T-helper 1 cell treated with Interleukin-12 subunit alpha and Interleukin-12 subunit beta and Interleukin-4 antibody, amounts not matched to agents 30 ng/mL and 1 ng/mL, for 36 hours (primary cell): ENCODE data around the gene ROBO1. TPM values are rescaled to one million over a fixed set of nuclear protein-coding genes. Genes with fewer than 3 reads are reported as not detected.

Experiments
- intact Hi-C: fragments of 100-400 bp; cut with micrococcal nuclease; formaldehyde crosslinking; loops from one replicate; pipeline ENCODE4 v1.15.1; 2024
- total RNA-seq: library from RNA; stranded (reverse); gene quantifications from 2 replicates; pipeline ENCODE4 v1.2.3, GENCODE V29; 2022

The ROBO1 gene
- total RNA-seq, 1 donor from 2014 or later, result 0.93 TPM

DNA sequence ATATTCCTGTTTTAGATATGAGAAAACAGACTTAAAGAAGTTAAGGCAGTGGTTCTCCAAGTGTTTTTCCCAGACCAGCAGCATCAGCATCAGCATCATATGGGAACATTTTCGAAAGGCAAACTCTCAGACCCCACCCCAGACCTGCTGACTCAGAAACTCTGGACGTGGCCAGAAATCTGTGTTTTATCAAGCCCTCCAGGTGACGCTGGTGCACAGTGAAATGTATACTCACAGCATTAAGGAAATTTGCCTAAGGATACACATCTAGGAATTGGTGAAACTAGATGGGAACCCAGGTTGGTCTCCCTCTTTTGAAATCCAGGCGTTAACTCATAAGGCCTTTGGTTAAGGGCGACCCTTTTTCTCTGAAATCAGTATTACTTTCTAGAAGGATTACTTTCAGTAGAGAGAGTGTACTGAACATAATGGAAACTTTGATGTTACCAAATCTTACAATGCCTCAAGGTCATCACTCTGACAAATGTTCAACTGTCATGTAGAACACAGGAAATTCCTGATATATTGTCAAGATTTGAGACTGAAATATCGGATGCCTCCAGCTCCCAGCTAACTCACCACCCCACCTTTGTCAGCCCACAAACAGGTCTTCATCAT is 910.2 kb downstream of the ROBO1 start:
- intact Hi-C loops, result no loop called here

GRCh38 chr3:78856164-78856563 is 911.6 kb downstream of the ROBO1 start:
- intact Hi-C loops, result no loop called here

GRCh38 chr3:78855190-78855589 is 912.6 kb downstream of the ROBO1 start:
- intact Hi-C loops, result no loop called here

- intact Hi-C loops, result no loop called here
Observed at GRCh38 chr3:78848392-78849288, 919.2 kb downstream of the ROBO1 start.

DNA sequence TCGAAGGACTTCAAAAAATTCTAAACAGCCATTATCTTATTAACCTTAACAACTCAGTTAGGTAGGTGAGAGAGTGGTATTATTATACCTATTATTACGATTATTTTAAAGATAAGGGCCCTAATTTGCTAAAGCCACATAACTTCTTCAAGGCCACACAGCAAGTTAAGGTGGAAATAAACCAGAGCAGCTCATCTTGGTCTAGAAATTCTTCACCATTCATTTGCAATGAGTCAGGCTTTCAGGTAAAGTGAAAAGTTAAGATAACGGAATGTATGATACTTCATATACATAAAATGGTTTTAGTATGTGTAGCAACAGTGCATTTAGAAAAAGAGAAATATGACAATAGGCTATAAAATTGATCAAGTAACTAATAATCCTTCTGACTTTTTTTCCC is 920.2 kb downstream of the ROBO1 start:
- intact Hi-C loops, result no loop called here

GRCh38 chr3:78847203-78847602 is 920.6 kb downstream of the ROBO1 start:
- intact Hi-C loops, result no loop called here

DNA sequence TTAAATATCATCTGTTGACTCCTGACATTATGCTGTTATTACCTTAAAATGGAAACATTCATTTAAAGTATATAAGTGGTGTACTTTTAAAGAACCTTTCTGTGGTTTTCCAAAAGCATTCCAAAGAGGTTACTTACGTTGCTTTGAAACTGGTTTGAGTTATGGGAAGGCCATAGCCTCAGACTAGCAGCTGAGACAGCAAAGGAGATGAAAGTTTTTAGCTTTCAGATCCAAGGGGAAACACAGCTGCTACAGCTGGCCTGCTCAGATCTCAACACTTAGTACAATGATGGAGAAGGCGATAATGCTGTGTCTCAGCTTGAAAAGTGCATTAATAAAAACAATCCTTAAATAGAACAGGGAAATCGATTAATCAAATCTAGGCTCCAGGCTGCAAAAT is 921.1 kb downstream of the ROBO1 start:
- intact Hi-C loops, result no loop called here

- intact Hi-C loops, result no loop called here
Observed at GRCh38 chr3:78845605-78846004, 922.2 kb downstream of the ROBO1 start.

- intact Hi-C loops, result no loop called here
Observed at GRCh38 chr3:78844307-78844706, 923.5 kb downstream of the ROBO1 start.

- intact Hi-C loops, result no loop called here
Observed at GRCh38 chr3:78839693-78840092, 928.1 kb downstream of the ROBO1 start.

DNA sequence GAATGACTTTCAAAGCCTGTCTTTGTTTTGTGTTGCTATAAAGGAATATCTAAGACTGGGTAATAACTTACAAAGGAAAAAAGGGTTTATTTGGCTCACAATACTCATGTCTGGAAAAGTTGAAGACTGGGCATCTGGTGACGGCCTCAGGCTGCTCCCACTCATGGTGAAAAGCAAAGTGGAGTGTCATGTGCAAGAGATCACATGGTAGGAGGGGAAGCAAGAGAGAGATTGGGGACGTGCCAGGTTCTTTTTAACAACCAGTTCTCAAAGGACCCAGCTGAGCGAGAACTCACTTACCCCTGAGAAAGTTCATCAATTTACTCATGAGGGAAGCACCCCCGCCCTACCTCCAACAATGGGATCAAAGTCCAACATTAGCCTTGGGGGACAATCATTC is 929.4 kb downstream of the ROBO1 start:
- intact Hi-C loops, result no loop called here

DNA sequence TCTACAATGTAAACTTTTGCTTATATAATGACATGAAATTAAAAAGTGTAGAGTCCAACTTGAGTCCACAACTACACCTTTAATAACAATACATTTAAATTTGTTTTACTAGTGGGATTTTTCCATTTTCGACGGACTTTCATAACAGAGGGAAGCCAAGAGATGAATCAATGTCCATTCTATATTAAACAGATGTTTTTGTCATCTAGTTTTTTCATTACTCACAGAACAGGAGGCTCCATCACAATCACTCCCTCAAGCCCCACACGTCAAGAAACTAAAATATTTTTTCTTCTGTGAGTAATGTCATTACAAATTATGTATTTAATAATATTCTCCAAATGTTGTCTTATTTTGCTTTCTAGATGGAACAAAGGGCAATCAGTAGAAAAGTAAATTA is 932.9 kb downstream of the ROBO1 start:
- intact Hi-C loops, result no loop called here

DNA sequence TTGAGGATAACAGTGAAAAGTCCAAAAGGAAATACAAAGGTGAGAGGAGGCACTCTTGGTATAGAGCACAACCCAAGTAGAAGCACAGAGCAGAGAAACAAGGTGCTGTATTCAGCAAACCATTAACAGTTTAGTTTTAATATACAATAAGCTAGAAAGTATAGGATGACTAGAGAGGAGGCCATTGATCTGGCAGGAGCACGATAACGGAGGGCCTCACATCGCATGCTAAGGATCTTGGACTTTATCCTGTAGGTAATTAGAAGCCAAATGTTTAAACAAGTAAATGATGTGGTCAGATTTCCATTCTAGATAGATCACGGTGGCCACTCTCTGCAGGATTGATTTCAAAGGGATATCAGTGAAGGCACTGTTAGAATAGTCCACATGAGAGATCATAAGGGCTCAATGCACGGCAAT is 935.0 kb downstream of the ROBO1 start:
- intact Hi-C loops, result no loop called here

DNA sequence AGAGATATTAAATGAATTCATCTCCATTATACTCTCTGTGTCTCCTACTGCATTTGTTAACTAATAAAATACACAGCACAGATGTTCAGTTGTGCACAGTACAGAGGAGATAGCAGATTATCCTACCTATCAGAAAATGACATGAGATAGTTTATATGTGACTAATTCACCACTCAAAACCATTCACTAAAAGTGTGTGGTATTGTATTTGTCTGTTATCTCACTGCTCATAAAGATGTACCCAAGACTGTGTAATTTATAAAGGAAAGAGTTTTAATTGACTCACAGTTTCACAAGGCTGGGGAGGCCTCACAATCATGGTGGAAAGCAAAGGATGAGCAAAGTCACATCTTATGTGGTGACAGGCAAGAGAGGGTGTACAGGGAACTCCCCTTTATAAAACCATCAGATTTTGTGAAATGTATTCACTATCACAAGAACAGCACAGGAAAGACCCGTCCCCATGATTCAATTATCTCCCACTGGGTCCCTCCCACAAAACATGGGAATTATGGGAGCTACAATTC is 936.3 kb downstream of the ROBO1 start:
- intact Hi-C loops, result no loop called here

GRCh38 chr3:78830470-78830869 is 937.3 kb downstream of the ROBO1 start:
- intact Hi-C loops, result no loop called here

GRCh38 chr3:78827618-78828017 is 940.2 kb downstream of the ROBO1 start:
- intact Hi-C loops, result no loop called here

DNA sequence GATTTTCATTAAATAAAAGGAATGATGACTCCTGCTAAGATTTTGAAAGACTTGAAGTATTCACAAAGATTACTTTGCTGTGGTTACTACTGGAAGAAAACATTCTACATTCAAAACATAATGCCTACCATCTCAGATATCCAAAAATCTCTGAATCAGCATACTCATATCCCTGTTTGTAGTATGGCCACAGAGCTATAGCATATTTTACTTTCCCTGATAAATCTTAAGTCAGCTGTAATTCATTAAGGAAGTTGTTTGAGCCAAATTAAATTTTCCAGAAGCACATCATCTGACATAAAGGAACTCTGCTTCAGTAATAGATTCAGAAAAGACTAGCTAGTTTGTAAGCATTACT is 942.0 kb downstream of the ROBO1 start:
- intact Hi-C loops, result no loop called here

DNA sequence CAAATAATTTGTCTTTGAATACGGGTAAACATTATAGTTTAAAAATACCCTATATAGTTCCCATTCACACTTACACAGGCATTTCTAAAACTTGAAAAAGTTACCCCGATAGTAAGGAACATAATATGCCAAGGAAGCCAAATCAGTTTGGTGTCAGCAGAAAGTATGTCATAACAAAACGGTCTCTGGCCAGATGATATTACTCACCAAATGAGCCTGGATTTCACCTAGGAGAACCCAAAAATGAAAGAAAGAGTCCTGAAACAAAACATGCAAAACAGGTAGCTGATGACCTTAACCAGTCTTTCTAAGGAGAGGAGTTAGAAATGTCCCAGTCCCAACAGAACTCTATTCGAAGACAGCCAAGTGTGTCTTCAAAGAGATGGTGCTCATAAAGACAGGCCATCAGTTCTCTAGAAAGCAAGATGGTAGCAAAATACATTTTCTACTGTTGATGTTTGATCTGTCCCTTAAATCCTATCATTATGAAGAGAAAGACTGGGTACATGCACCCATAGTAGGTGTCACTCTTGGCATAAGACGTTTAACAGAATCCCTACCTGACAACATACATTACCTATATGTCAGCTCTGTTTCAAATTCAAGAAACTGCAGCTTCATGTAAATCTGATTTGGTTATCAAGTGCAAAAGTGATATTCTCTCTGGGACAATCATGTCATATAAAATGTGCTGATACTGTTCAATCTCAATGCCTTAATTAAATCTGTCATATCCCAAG is 942.5 kb downstream of the ROBO1 start:
- intact Hi-C loops, result no loop called here

DNA sequence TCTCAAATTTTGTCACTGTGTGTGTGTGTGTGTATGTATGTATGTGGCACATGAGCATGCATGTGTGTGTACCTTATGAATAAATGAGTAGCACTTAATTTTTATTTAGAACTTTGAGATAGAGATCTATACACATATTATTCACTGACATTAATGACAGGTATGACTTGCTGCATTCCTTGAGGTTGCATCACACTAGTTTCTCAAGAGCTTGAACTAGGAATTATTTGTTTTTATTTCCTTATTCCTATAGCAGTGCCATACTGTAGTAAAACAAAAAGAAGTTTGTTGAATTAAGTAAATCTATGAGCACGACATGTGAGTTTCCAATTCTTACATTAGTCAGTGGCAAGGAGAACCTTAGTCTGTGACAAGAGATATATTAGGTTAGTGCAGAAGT is 943.9 kb downstream of the ROBO1 start:
- intact Hi-C loops, result no loop called here

DNA sequence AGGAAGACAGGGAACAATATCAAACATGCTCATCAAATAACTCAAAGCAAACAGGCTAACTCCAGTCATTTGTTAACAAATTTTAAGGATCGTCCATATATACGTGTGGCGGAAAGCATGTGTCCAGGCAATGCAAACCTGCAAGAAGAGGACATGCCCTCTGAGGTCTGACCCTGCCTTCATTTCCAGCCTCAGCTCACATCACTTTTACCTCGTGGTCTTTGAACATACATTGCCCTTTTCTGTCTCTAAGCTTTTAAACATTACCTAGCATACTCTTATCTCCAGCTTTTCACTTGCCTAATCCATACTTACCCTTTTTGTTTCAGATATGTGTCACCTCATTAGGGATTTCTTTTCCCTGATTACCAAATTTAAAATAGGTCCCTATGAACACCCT is 944.4 kb downstream of the ROBO1 start:
- intact Hi-C loops, result no loop called here

- intact Hi-C loops, result no loop called here
Observed at GRCh38 chr3:78822726-78823125, 945.1 kb downstream of the ROBO1 start.

GRCh38 chr3:78820542-78820941 is 947.3 kb downstream of the ROBO1 start:
- intact Hi-C loops, result no loop called here
